ENCODE measurements around the gene CDH4. TPM values are rescaled to one million over a fixed set of nuclear protein-coding genes. Genes with fewer than 3 reads are reported as not detected.

The CDH4 gene
- polyA plus RNA-seq, 1 donor from 2014 or later, result not detected

GRCh38 chr20:61332016-61332975, 80.2 kb downstream of the CDH4 start:
- Mint-ChIP-seq H3K9me3 (peaks cover 4 to 14% (median 11%) of the 10 kb centered on the region in 3 donors), H3K4me1 (peaks cover 0 to 2% (median 0%) of the 10 kb centered on the region in 3 donors), H3K27me3 (no peaks in the 10 kb centered on the region), H3K36me3 (peaks cover 4% of the 10 kb centered on the region), H3K4me3 (no peak overlapping the region), H3K27ac (no peak overlapping the region)

DNA sequence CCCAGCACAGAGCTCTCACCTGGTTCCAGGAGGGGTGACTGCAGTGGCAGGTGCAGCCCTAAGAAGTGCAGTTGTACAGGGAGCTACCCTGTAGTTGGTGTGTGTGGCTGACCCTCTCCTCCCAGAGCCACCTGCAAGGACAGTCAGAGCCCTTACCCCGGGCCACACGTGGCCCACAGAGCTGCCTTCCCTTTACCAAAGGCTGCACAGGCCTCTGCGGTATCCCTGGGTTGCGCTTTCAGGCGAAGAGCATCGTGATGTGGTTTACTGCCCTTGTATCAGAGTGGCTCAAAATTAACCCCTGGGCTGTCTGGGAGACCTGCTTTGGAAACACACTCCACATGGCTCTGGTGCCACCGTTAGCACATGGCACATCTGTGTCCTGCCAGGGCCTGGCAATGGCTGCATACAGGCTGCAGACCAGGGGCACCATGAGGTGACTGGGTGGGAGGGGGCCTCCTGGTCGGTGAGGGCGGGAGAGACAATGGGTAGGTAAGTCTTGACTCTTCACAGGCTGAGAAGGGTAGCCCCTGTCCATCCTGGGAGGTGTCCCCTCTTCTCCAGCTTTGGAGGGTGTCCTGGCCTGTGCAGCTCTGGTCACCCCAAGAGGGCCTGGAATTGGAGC, 81.5 kb downstream of the CDH4 start:
- Mint-ChIP-seq H3K4me3 (no peak overlapping the region), H3K9me3 (peaks cover 4 to 11% (median 11%) of the 10 kb centered on the region in 3 donors), H3K27ac (no peak overlapping the region), H3K4me1 (peaks cover 0 to 2% (median 0%) of the 10 kb centered on the region in 3 donors), H3K27me3 (no peaks in the 10 kb centered on the region), H3K36me3 (no peaks in the 10 kb centered on the region)

DNA sequence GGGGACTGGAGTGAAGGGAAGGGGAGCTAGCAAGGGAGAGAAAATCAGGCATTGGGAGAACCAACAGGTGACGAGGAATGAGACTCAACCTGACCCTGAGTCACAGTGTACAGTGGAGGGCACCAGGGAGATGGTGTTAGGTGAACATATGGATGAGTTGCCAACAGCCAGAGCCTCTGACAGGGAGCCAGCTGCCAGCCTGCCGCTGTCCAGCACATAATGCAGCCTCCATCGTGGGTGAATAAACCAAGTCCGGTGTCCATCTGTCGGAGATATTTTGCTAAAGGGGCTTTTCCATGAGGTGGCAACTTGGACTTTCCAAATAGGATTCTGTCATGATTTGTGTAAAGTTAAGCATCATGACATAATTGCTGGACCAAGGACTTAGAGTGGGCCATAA, 88.1 kb downstream of the CDH4 start:
- Mint-ChIP-seq H3K36me3 (no peaks in the 10 kb centered on the region), H3K27ac (no peak overlapping the region), H3K4me1 (no peaks in the 10 kb centered on the region), H3K9me3 (peaks cover 4 to 6% (median 4%) of the 10 kb centered on the region in 3 donors), H3K27me3 (no peaks in the 10 kb centered on the region), H3K4me3 (no peak overlapping the region)

DNA sequence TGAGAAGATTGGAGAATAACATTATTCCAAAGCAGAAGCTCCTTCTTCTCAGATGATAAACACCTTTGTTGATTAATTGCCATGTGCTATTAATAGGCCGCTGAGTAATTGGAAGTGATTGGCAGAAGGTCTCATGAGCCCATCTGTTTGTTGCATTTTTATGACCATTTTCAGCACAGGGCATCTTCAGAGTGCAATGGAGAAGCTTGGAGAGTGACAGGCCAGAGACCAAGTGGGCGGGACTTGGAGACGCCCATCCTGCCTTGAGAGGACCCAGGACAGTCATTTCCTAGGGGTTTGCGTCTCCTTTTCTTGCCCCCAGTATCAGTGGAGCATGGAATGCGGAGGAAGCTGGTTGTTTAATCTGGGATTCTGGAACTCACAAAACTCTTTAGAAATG, 89.5 kb downstream of the CDH4 start:
- Mint-ChIP-seq H3K4me1 (no peaks in the 10 kb centered on the region), H3K36me3 (no peaks in the 10 kb centered on the region), H3K27ac (no peak overlapping the region), H3K9me3 (peaks cover 0 to 4% (median 4%) of the 10 kb centered on the region in 3 donors), H3K4me3 (no peak overlapping the region), H3K27me3 (no peaks in the 10 kb centered on the region)

GRCh38 chr20:61343934-61344333, 91.9 kb downstream of the CDH4 start:
- Mint-ChIP-seq H3K36me3 (no peaks in the 10 kb centered on the region), H3K9me3 (peaks cover 0 to 3% (median 0%) of the 10 kb centered on the region in 3 donors), H3K27me3 (no peaks in the 10 kb centered on the region), H3K4me1 (no peaks in the 10 kb centered on the region), H3K4me3 (no peak overlapping the region), H3K27ac (no peak overlapping the region)

DNA sequence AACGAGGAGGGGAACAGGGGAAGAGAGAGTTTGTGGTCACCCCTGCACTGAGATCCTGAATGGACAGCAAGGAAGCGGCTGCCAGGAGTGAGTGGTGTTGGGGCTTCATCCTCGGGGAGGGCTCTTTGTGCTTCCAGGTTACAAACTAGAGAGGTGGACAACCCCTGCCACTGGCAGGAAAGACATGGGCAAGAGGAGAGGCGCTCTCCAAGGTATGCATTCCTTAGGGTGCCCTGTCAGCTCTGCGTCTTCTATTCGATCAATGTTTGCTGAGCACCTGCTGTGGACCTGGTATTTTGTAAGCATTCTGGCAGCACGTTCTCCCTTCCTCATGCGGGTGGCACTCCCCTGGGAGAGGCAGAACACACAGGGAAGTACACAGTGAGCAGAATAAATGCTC, 93.6 kb downstream of the CDH4 start:
- H3K9me3 Mint-ChIP-seq, result peaks cover 0 to 3% (median 0%) of the 10 kb centered on the region in 3 donors
- H3K27me3 Mint-ChIP-seq, result no peaks in the 10 kb centered on the region
- H3K36me3 Mint-ChIP-seq, result no peaks in the 10 kb centered on the region

DNA sequence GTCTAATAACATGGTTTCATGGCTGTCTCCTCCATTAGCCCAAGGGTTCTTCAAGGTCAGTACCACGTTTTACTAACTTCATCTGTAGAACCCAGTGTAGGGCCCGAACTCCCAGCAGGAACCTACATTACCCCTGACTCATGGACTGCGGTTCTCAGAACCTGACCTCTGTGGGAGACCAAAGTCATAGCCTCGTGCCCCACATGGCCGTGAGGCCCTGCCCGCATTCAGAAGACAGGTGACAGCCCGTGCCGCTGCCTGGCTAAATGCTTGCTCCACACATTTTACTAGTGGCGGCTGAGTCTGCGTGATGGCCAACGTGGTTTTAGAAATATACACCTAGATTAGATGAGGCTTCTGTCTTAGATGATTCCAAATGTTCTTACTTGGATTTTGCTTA, 94.9 kb downstream of the CDH4 start:
- H3K36me3 Mint-ChIP-seq, result peaks cover 2% of the 10 kb centered on the region
- H3K27me3 Mint-ChIP-seq, result no peaks in the 10 kb centered on the region
- no peaks in the 10 kb centered on the region for H3K4me1 Mint-ChIP-seq
- H3K27ac Mint-ChIP-seq, result no peak overlapping the region
- H3K9me3 Mint-ChIP-seq, result peaks cover 0 to 3% (median 1%) of the 10 kb centered on the region in 3 donors
- H3K4me3 Mint-ChIP-seq, result no peak overlapping the region

More for the DNA sequence above, 93.6 kb downstream of the CDH4 start:
- Mint-ChIP-seq H3K4me1 (no peaks in the 10 kb centered on the region), H3K4me3 (no peak overlapping the region), H3K27ac (no peak overlapping the region)

DNA sequence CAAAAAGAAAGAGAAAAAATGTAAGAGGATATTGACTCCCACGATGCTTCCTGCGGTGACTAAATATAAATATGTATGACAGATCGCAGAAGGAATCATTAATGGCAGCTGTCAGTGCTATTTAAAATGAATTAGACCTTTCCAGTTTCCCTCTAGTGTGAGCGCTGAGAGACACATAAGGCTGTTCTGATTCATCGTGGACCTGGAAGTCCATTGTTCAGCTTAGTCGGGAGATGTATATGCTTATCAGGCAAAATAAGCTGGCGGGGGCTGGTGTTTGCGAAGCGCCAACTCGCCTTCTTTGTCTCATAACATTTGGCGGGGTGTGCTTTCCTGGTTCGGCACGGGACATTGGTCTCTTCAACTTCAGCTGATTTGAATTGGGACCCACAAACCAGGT, 95.4 kb downstream of the CDH4 start:
- Mint-ChIP-seq H3K4me1 (no peaks in the 10 kb centered on the region), H3K27me3 (no peaks in the 10 kb centered on the region), H3K36me3 (peaks cover 2% of the 10 kb centered on the region), H3K4me3 (no peak overlapping the region), H3K27ac (peak overlapping the region in 1 of 3 donors; percentile 35), H3K9me3 (peaks cover 0 to 3% (median 2%) of the 10 kb centered on the region in 3 donors)

DNA sequence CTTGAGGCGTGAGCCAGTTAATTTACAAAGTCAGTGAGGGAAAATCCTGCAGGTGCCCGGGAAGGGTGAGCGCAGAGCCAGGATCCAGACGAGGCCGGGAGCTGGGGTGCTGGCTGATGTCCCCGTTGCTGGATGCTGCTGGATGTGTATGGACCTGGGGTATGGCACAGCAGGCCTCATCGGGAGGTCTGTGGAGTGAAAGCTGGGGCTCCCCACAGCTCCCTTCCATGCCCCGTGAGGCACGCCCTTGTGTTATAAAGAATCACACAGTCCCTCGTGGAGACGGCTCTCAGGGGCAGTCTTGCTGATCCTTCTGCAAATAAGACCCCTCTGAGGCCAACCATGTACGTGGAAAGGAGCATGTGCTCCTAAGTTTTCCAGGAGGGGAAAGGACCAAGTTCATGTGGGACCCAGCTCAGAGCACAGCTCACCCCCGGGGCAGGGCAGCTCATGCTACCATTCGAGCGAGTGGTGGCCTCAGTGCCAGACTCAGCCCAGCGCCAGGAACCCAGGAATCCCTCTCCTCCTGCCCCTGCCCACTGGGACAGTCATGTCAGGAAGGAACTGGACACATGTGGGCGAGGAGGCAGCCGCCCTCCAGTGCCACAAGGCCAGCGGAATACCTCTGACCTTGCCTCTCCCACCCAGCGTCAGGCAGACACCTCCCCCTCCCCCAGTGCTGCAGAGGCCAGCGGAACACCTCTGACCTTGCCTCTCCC, 97.5 kb downstream of the CDH4 start:
- peaks cover 0 to 6% (median 3%) of the 10 kb centered on the region in 3 donors for H3K9me3 Mint-ChIP-seq
- peaks cover 0 to 1% (median 0%) of the 10 kb centered on the region in 3 donors for H3K4me1 Mint-ChIP-seq
- H3K4me3 Mint-ChIP-seq, result no peak overlapping the region
- H3K27ac Mint-ChIP-seq, result no peak overlapping the region
- peaks cover 2% of the 10 kb centered on the region for H3K36me3 Mint-ChIP-seq
- H3K27me3 Mint-ChIP-seq, result no peaks in the 10 kb centered on the region

DNA sequence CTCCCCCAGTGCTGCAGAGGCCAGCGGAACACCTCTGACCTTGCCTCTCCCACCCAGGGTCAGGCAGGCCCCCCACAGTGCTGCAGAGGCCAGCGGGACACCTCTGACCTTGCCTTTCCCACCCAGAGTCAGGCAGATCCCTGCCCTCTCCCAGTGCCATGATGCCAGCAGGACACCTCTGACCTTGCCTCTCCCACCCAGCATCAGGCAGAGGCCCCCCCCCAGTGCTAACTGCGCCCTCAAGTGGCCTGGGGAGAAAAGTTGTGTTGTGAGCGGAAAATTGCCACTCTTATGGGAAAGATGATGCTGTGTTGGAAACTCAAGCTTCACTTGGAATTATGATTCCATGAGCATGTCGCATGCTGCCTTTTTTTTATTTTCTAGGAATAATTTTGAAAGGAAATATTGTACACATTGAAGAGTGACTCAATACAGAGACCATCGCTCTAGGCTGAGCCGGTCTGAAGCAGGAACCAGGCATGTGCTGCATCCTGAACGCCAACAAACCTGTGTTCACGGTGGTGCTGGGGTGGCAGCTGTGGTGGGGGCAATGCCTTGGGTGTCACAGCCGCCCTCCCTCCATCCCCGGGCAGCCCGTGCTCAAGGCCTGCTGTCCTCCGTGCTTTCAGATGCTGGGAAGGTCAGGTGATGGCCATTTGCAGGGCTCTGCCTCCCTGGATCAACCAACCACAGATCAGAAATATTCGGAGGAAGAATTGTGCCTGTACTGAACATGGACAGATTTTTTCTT, 98.6 kb downstream of the CDH4 start:
- Mint-ChIP-seq H3K27me3 (peaks cover 1% of the 10 kb centered on the region), H3K36me3 (peaks cover 2% of the 10 kb centered on the region), H3K27ac (no peak overlapping the region), H3K4me1 (peaks cover 0 to 1% (median 0%) of the 10 kb centered on the region in 3 donors), H3K4me3 (no peak overlapping the region), H3K9me3 (peaks cover 0 to 6% (median 3%) of the 10 kb centered on the region in 3 donors)

GRCh38 chr20:61352346-61353260, 100.5 kb downstream of the CDH4 start:
- Mint-ChIP-seq H3K27ac (no peak overlapping the region), H3K4me3 (no peak overlapping the region), H3K36me3 (peaks cover 2% of the 10 kb centered on the region), H3K27me3 (peaks cover 1% of the 10 kb centered on the region), H3K9me3 (peaks cover 0 to 6% (median 2%) of the 10 kb centered on the region in 3 donors), H3K4me1 (peaks cover 0 to 1% (median 0%) of the 10 kb centered on the region in 3 donors)

- Mint-ChIP-seq H3K4me1 (peaks cover 0 to 1% (median 0%) of the 10 kb centered on the region in 3 donors), H3K27me3 (peaks cover 1% of the 10 kb centered on the region), H3K27ac (no peak overlapping the region)
Observed at GRCh38 chr20:61353261-61354000, 101.4 kb downstream of the CDH4 start.

GRCh38 chr20:61354001-61354390, 101.9 kb downstream of the CDH4 start:
- peaks cover 1% of the 10 kb centered on the region for H3K27me3 Mint-ChIP-seq

More at GRCh38 chr20:61353261-61354000, 101.4 kb downstream of the CDH4 start:
- Mint-ChIP-seq H3K9me3 (peaks cover 0 to 6% (median 1%) of the 10 kb centered on the region in 3 donors), H3K36me3 (peaks cover 2% of the 10 kb centered on the region), H3K4me3 (no peak overlapping the region)

More at GRCh38 chr20:61354001-61354390, 101.9 kb downstream of the CDH4 start:
- H3K9me3 Mint-ChIP-seq, result peaks cover 0 to 6% (median 0%) of the 10 kb centered on the region in 3 donors
- peaks cover 2% of the 10 kb centered on the region for H3K36me3 Mint-ChIP-seq
- peaks cover 0 to 1% (median 0%) of the 10 kb centered on the region in 3 donors for H3K4me1 Mint-ChIP-seq
- H3K27ac Mint-ChIP-seq, result no peak overlapping the region
- no peak overlapping the region for H3K4me3 Mint-ChIP-seq
